Fibroblast of skin of back (primary cell): ENCODE data around the gene RPRD2.

Source experiments
- DNase-seq: peaks from one replicate; pipeline ENCODE4 v3.0.0-alpha.2; 2013

The RPRD2 gene

DNA sequence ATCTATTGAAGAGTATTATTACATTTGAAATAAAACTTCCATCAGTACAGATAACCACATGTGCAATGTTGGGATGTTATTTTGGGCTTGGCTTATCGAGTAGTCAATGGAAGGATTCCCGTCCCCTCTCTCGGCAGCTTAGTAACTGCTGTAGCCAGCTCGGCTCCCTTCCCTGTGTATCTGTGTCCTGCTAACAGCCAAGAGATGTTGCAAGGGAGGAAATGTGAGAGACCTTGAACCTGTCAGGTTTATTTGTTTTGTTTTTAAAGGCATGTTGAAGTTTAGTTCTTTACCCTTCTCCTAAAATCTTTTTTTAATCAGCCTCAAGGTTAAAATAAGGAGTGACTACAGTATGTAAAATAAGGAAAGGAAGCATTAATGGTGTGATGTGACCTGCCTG is 109.7 kb downstream of the RPRD2 start:
- no peak for DNase-seq

DNA sequence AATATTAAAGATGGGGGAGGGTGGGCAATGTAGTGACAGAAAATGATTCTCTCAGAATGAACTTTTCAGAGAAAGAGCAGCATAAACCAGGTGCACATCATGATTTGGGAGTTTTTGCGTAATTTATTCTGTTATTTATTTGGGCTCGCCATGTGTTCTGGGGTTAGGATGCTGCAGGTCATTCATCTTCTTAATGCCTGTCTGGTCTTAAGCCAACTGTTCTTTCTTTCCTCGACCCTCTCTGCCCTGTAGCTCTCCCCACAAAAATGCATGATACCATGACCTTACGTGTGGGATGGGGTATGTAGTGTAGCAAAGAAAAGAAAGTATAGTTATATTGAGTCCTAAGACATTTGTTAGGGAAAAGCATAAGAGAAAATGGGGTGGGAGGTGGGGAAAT is 110.9 kb downstream of the RPRD2 start:
- no peak for DNase-seq

DNA sequence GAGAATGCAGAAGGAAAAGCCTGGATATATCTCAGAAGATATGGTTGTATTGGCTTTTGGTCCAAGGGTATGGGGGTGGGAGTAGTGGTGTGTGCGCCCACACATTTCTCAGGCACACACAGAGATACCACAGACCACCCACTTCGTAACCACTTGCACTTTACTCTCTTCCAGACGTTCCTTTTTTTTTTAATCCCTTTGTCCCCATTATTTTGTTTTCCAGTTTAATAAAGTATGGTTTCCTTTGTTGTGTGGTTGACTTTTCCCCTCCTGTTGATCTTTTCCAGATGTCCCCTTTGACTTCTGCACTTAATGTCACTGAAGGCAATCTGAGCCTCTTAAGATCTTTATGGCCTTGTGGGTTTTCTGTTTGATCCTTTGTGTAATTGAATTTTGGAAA is 112.8 kb downstream of the RPRD2 start:
- no peak for DNase-seq

DNA sequence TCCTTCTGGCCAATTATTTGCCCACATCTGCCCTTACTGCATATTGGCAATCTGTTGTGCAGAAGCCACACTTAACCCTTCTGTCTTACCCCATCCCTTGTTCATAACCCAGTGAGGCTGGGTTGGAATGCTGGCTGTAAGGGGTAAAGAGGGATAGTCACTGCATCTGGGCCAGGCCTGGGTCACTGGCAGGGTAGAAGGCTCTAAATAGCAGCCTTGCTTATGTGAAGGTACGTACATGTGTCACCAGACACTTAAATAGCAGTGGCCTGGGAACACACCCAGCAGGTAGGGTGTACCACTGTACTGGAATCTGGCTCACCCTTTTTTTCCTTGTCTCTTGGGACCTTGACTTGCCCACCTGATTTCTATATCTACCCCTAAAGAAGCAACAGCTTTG is 113.4 kb downstream of the RPRD2 start:
- no peak for DNase-seq

DNA sequence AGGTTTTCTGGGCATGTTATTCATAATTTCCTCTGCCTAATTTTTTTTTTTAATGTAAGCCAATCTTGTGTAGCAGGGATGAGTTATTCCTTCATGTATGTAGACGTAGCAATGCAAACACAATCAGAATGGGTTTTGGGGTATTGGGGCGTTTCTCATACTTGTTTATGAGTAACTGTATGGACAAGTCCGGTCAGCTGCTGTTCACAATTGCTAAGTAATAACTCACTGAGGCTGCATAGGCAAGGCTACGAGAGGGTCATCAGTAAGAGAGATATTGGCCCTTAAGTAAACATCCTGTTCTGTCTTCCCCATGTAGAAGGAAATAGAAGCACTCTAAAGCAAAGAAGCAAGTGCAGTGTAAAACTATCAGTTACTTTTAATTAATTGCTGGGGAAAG is 113.8 kb downstream of the RPRD2 start:
- peak; percentile 50 for DNase-seq

DNA sequence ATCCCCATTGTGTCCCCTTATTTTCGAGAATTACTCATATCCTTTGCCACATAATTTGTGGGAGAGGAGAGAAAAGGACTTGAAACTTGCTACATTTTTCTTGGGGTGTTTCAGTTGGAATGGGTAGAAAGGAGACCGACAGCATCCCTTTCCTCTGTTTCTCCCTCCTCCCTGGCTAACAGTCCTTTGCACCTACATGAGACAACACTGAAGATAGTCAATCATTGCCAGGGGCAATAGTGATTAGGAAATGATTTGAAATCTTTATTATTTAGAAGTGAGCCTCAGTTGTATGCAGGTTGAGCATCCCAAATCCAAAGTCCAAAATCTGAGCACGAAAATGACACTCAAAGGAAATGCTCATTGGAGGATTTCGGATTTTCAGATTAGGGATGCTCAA is 115.4 kb downstream of the RPRD2 start:
- DNase-seq, result no peak

DNA sequence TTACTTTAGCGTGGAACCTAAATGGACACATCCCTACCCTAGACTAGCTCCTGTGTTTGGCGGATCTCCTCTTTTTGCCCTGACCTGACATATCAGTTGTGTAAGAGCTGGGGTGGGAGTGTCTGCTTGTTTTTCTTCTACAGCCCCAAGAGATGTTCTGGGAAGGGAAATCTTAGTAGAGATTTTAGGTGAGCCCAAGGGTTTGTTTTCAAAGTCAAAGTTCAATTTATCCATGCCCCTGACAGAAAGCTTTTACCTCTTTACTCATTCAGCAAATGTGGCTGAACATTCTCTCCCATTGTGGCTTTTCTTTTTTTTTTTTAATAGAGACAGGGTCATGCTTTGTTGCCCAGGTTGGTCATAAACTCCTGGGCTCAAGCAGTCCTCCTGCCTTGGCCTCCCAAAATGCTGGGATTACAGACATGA is 116.0 kb downstream of the RPRD2 start:
- DNase-seq, result no peak

DNA sequence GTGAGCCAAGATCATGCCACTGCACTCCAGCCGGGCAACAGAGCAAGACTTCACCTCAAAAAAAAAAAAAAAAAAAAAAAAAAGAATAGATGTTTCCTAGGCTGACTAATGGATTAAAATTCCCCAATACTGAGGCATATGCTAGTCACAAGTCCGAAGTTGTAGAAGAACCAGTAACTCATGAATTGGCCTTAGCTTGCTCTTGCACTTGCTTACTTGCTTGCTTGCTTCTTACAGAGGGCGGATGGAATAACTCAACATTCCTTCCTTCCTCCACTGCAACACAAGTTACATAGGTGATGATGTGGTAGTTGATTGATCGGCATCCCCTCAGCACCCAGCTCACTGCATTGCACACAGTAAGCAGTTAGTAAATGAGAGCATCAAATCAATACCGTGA is 120.5 kb downstream of the RPRD2 start:
- peak; percentile 40 for DNase-seq

DNA sequence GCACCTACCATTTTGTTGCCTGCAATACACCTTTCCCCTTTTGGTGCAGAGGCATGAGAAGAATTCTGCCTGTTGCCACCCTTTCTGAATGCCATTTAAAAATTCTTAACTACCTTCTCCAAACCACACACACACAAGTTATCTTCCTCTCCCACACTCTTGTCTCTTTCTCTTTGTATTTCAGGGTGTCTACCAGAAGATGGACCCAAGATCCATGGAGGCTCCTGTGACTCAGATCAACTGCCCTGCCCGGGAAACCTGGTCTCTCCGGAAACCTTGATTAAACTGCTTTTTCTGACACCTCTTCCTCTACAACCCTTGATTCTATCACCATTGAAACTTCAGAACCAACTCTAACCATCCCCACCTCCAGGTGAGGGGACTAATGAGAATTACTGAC is 120.9 kb downstream of the RPRD2 start:
- peak; percentile 38 for DNase-seq

DNA sequence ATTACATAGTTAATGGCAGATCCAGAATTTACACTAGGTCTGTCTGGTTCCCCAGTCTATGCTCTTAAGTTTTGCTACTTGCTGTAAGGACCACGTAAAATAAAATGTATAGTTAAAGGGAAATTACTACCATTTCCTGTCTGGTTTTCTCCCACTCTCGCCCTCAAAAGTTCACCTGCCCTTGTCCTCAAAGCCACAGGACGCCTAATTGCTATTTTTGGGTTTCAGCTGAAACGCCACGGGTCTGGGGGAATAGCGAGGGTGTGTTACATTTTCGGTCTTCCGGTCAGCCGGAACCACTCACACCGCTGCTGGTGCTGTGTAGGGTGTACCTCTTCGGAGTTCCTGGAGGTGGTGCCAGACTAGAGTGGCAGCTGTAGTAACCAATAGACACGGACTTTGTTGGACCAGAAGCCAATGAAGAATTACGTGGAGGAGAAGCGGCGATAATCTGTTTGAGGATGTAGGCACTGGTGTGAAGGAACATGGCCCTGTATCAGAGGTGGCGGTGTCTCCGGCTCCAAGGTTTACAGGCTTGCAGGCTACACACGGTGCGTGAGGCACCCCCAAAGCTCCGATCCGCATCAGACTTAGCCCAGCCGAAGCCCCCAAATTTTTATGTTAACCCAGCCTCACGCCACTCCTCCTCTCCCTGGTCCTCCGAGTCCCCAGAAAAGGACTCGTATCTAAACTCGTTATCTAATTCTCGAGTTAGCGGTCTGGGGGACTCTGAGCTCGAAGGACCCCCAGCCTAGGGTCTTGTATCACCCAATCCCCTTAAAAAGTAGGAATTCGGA is 123.2 kb downstream of the RPRD2 start, which contains the start of gene TARS2:
TARS2 (plus strand) TSS at position 454 of the 797 bp plus-strand sequence; CDS start at position 486, 32 bp downstream.
- DNase-seq, result peak; percentile 99

DNA sequence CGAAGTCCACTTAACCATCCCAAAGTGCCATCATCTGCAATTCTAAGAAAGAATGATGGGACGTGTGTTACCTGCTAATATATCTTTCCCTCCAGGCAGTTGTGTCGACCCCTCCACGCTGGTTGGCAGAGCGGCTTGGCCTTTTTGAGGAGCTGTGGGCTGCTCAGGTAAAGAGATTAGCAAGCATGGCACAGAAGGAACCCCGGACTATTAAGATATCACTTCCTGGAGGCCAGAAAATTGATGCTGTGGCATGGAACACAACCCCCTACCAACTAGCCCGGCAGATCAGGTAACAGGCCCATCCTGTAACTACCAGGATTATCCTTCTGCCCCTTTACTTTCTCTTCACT is 123.8 kb downstream of the RPRD2 start:
- DNase-seq, result no peak

DNA sequence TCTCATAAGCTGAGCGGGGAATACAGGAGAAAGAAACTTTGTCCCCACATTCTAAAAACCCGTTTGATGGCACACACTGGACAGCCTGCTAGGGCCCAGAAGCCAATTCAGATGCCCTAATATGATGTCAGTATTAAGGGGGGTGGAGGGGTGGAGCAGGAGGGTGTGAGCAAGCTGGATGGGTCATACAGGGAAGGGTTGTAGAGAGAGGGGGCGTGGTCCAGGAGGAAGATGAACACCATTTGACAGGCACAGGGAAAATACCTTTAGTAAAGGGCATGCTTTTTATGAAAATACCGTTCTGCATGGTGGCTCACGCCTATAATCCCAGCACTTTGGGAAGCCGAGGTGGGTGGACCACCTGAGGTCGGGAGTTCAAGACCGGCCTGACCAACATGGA is 129.2 kb downstream of the RPRD2 start:
- no peak for DNase-seq

DNA sequence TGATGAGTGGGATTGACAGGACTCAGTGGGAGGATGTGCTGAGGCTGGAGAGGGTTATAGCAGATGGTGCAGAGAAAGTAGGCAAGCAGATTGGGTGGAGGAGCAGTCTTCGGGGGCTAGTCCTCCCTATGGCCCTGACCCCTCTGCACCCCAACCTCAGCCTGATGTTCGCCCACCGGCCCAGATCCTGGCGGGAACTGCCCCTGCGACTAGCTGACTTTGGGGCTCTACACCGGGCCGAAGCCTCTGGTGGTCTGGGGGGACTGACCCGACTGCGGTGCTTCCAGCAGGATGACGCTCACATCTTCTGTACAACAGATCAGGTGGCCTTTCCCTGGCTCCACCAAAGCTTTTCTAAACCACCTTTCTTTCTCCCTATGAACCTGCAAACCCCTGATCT is 134.4 kb downstream of the RPRD2 start:
- DNase-seq, result no peak

DNA sequence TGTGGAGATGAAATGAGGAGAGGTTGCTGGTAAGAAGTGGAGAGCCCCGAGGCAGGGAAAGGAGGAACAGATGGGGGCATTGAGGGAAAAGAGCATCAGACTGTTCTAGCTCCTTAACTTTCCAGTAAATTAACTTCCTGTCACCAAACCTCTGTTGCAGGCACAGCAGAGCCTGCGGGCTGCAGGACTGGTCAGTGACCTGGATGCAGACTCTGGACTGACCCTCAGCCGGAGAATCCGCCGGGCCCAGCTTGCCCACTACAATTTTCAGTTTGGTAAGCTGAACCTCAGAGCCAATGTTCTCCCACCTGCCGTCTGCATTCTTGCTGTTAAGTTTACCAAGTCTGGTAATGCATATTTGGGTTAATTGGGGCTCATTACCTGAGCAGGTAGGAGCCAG is 141.5 kb downstream of the RPRD2 start:
- no peak for DNase-seq

DNA sequence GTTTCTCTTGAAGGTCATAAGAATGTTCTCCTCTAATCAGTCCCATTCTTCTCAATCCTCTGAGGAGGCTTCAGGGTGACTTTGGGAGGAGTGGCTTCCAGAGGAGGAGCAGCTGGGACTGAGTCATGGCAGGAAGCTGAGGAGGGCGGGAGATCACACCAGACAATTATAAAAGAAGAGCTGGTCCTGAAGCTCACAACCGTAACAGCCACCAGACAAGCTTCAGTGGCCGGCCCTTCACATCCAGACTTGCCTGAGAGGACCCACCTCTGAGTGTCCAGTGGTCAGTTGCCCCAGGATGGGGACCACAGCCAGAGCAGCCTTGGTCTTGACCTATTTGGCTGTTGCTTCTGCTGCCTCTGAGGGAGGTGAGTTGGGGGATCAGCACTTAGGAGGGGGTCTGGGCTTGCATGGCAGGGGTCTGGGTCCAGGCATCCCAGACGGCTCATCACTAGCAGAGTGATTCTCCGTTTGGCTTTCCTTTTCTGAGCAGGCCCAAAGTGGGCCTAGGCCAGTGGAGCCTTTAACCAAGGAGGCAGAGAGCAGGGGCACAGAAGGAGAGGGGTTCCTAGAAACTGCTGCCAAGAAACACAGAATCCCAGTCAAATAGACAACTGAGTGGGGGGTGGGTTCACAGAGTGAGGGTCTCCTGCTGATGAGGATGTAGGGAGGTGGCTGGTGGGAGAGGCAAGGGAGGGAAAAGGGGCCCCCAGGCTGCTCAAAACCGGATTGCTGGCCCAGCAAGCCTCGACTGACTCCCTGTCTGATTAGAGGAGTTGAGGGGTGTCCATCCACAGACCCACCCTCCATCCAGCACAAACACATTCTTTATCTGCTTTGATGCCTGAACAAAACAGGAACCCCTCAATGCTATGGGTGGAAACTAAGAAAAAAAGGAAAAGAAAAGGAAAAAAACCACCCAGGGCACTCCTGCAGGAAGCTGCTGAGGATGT is 144.2 kb downstream of the RPRD2 start, which contains the start of gene ECM1:
ECM1 (plus strand) TSS at position 198 of the 953 bp plus-strand sequence; CDS start at position 299, 101 bp downstream.
- DNase-seq, result peak; percentile 90

DNA sequence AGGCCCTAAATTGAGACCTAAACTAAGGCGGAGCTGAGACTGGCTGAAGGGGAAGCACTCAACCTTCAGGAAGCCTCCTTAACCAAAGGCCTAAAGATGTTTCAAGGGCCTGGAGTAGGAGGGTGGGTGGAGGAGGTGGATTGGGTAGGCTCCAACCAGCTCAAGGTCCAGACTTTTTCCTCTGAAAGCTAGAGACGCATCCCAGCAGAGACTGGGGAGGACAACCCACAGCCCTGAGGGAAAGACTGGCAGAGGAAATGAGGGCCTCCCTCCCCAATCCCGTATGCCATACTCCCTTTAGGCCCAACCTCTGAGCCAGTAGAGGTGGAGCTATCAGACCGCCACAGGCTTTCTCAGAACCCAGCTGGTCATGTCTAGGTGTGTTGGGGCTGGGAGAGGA is 145.0 kb downstream of the RPRD2 start:
- no peak for DNase-seq

DNA sequence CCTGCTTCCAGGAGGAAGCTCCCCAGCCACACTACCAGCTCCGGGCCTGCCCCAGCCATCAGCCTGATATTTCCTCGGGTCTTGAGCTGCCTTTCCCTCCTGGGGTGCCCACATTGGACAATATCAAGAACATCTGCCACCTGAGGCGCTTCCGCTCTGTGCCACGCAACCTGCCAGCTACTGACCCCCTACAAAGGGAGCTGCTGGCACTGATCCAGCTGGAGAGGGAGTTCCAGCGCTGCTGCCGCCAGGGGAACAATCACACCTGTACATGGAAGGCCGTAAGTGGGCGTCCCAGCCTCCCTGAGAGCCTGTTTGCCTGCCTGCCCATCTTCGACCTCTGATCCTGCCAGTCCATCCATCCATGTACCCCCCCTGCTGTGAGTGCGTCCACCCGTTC is 147.6 kb downstream of the RPRD2 start:
- DNase-seq, result no peak

DNA sequence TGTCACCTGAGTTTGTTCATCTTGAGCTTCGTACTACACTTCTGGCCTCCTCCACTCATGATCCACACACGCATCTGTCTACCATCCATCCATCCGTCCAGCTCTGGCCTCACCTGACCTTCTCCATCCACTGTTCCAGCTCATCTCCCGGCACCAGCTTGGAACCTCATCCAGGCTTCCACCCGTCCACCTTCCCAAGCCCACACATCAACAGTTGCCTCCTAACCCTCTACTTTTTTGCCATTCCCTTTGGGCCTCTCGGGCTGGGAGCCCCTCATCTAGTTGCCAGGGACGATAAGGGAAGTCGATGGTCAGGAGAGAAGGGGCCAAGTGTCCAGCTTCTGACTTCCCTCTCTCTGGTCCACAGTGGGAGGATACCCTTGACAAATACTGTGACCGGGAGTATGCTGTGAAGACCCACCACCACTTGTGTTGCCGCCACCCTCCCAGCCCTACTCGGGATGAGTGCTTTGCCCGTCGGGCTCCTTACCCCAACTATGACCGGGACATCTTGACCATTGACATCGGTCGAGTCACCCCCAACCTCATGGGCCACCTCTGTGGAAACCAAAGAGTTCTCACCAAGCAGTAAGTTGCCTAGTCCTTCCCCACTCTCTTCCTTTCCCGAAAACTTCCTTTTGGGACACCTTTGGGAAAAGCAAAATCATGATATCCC is 148.2 kb downstream of the RPRD2 start:
- no peak for DNase-seq

DNA sequence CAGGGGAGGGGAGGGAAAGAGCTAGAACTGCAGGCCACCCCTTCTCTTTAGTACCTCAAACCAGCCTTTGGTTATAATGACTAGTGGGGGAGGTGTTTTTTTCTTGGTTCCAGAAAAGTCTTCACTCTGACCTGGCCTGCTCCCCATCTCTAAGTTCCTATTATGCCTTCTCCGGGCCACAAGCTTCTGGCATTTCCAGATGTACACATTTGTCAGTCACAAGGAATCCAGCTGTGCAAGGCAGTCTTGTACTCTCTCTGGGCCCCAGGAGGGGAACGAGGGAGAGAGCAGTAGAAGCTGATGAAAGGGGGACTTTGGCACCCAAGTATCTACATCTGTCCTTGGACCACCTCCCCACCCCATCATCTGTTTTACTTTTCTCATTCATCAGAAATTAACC is 148.9 kb downstream of the RPRD2 start:
- no peak for DNase-seq

DNA sequence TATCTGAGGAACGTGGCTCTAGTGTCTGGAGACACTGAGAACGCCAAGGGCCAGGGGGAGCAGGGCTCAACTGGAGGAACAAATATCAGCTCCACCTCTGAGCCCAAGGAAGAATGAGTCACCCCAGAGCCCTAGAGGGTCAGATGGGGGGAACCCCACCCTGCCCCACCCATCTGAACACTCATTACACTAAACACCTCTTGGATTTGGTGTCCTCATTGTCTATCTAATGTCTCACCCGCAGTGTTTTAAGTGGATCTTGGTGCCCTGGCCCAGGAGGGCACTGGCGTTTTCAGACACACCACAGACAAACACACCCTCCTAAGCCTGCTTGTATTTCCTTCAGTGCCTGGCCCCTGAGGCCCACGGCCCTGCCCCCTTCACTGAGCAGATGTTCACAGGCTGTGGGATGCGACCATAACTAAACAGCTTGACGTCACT is 149.4 kb downstream of the RPRD2 start:
- DNase-seq, result peak; percentile 23

DNA sequence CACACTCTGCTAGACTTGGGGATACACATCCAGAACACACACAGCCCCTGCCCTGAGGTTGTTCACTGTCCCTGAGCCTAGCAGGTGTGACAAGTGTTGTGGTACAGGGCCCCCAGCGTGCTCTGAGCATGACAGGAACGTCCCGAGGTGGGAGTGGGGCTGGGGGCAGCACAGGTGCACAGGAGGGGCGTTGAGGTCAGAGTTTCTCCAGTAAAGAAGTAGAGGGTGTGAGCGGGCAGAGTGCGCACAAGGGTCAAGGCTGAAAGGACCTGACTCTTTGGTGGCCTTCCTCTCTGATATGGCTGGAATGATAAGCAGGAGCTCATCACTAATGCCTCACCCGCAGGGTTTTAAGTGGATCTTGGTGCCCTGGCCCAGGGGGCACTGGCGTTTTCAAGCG is 150.3 kb downstream of the RPRD2 start:
- DNase-seq, result no peak

DNA sequence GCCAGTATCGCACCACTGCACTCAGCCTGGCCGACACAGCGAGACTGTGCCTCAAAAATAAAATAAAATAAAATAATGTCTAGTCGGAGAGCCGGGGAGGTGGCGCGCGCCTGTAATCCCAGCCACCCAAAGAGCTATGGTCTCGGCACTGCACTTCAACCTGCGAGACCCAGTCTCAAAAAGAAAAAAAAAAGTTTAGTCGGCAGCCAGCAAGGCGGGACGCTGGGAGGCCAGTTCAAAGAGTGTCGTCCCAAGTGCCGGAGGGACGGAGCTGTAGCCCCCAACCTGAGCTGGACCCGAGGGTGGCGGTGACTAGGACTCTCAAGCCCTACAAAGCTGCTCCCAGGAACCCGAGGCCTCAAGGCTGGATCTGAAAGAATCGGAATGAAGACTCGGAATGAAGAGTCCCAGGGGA is 151.0 kb downstream of the RPRD2 start:
- DNase-seq, result no peak
